Stimulated activated CD8-positive, alpha-beta memory T cell treated with anti-CD3 and anti-CD28 coated beads, Interleukin-7, amount 100 ng/mL, for 4 hours (primary cell): ENCODE results near the gene NBPF9.
"Not testable (repeated sequence)": the region's sequence is repeated elsewhere in the genome, so short reads cannot be mapped to it uniquely, and the experiment has no call there.

Experiments
- DNase-seq, 2 donors: peaks; one replicate each; pipeline ENCODE4 v3.0.0-alpha.2; 2020; ENCODE audit warnings: low read depth in 2 of 2

Gene NBPF9, protein sequence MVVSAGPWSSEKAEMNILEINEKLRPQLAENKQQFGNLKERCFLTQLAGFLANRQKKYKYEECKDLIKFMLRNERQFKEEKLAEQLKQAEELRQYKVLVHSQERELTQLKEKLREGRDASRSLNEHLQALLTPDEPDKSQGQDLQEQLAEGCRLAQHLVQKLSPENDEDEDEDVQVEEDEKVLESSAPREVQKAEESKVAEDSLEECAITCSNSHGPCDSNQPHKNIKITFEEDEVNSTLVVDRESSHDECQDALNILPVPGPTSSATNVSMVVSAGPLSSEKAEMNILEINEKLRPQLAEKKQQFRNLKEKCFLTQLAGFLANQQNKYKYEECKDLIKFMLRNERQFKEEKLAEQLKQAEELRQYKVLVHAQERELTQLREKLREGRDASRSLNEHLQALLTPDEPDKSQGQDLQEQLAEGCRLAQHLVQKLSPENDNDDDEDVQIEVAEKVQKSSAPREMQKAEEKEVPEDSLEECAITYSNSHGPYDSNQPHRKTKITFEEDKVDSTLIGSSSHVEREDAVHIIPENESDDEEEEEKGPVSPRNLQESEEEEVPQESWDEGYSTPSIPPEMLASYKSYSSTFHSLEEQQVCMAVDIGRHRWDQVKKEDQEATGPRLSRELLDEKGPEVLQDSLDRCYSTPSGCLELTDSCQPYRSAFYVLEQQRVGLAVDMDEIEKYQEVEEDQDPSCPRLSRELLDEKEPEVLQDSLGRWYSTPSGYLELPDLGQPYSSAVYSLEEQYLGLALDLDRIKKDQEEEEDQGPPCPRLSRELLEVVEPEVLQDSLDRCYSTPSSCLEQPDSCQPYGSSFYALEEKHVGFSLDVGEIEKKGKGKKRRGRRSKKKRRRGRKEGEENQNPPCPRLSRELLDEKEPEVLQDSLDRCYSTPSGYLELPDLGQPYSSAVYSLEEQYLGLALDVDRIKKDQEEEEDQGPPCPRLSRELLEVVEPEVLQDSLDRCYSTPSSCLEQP (N-terminal part only)

DNA sequence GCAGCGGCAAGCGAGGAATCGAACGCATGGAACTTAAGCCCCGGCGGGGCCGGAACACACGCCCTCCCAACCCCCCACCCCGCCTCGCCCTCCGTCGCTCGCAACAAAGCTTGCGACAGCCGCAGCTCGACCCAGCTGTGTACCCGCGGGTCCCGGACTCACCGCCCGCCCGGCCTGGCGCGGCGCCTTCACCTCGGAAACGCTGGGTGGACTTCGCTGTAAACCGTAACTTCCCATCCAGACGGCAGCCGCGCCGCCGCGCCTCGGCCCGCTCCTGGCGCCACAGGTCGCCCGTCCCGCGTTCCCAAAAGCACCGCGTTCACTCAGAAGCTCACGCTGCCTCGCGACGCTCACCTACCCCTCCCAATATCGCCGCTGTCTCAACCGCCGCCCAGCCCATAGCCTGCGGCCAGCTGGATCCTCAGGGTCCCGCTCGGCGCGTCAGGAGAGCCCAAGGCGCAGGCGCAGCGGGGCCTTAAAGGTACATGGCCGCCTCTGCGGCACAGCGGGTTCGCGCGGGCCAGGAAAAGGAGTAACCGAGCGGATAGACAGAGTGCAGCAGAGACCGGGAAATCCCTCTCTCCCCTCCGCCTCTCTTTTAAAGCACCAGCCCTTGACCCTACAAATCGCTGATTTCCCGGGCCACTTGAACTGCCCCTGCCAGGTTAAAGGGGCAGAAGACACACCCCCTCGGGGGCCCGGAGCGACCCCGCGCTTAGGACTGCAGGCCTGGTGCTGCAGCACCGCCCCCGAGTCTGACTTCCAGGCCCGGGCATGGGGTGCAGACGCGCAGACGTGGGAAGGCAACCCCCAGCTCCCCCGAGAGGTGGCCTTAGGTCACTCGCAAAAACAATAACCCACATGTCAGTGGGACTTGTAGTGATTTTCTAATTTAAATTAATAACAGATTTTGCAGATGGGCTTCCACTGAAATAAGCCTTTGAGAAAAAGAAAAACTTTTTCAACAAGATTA is at the start of gene NBPF9:
NBPF9 (minus strand) TSS at position 443 of the 973 bp plus-strand sequence. CDS start 21,412 bp downstream, outside the sequence.
- peak in 1 of 2 donors; percentile 38 for DNase-seq

DNA sequence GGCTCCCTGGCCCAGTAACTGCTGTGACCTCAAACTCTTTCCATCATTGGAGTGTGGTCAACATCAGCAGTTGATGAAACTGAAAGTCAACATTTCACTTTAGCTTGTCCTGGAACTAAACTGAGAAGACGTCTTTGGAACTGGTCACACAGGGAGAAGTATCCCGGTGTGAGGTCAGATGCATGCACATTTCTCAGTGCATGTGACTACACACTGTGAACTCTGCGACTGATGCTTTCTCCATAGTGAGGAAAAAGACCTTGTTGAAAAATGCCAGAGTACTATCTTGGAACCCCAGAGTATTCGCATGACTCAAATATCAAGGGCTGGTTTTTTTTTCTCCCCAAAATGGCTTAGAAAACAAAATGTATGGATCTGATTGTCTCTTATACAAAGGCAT is 46.6 kb upstream of the NBPF9 start:
- not testable (repeated sequence) for DNase-seq

DNA sequence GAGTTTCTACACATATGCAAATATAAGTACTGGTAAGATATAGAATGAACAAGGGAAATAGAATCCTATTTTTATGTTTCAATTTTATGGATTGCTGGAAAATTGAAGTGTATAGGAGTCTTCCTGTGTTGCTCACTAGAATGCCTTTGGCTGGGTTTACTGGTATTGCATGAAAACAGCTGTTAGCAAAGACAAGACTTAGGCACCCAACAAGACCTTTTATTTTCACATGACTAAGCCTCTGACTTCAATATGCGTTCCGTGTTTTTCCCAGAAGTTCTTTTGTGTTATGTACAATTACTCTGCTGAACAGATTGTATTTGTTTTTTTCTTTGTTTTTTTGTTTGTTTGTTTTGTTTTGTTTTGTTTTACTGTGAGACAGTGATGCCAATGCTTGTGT is 34.2 kb upstream of the NBPF9 start:
- DNase-seq = not testable (repeated sequence)

DNA sequence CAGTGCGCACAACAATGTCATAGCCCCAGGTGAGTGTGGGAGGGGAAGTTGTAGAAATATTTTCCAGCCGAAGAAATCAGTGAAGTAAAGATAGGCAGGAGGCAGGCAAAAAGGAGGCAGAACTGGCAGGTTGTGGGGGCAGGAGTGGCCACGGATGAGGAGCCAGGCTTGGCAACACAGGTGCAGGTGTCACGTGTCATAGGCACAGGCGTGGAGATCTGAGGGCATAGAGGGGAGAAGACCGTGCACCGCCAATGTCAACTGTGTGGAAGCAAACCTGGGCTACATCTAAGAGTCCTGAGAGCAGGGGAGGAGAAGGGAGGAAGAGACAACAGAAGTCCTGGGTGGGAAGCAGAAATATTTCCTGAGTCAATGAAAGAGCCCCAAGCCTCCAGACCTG is 27.6 kb upstream of the NBPF9 start:
- not testable (repeated sequence) for DNase-seq

DNA sequence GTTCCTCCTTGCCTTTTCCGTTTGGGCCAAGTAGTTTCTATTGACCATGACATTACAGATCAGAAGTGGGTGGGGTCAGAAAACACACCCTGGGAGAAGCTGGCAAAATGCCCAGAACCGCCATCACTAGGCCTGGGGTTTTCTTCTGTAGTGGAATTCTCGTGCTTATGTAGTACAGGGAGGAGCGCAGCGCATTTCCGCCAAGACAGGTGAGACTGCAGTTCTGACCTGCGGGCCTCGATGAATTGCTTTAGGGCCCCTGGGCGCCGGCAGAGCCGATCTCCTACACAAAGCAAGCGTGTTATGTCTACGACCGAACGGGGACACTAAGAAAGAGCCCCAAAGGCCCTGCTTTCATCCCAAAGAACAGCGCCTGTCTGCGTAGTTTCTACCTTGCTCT is 25.9 kb upstream of the NBPF9 start:
- not testable (repeated sequence) for DNase-seq

DNA sequence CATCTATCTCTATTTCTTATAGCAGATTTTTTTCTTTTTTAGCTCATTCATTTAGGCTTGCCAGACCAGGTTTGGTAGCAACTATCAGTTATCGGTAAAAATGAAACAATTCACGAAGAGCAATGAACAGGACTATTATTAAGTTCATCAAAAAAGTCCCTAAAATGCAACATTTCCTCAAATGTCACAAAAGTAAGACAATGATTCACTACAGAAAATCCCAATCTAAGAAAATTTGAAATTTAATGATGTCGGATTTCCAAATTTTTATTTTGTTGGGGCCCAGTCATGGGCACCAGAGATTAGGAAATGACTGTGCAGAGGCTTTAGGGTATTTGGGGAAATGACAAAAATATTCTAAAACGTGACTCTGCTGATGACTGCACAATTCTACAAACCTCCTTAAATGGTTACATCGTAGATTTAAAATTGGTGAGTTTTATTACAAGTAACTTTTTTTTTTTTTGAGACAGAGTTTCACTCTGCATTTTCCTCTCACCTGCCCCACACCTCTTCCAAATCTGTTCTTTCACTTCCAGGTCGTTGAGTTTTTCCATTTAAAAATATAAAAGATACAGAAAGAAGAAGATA is 23.3 kb upstream of the NBPF9 start:
- DNase-seq = not testable (repeated sequence)

DNA sequence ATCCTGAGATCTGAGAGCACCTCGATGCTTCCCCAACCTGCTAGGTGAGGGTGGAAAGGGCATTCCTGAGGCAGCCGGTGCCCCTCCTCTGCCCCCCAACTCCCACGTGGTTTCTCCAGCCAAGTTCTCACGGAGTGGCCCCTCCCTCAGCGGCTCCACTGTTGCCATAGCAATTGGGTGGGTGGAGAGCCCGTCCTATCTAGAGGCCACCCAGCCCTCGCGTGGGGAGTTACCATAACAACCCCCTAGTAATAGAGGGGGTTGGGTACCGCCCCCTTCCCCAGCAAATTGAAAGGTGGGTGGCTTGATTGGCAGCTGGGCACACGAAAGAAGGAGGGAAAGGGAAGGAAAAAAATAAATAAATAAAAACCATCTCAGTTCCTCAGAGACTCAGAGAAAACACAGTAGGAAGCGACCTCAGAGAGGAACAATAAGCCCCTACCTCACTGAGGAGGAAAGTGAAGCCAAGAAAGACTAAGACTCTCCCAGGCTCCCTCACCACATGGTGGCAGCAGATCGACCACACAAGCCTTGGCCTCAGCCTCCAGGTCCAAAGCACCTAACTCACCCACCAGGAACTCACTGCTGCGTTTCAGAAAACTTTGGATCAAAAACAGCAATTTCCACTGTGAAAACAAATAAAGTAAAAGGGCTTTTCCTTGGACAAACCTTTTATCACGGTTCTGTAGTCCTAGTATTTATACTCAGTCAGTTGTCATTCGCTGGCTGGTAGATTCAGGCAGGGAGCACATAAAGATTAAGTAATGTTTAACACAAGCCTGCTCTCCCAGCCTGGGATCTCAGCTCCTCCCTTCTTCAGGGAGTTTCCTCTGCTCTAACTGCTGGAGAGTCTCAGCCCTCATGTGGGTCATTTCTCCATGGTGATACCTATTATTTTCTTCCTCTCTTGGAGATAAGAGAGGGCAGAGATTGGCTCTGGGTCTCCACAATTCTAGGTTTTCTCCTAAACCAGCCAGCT is 20.9 kb upstream of the NBPF9 start:
- peak in 1 of 2 donors; percentile 4 for DNase-seq

DNA sequence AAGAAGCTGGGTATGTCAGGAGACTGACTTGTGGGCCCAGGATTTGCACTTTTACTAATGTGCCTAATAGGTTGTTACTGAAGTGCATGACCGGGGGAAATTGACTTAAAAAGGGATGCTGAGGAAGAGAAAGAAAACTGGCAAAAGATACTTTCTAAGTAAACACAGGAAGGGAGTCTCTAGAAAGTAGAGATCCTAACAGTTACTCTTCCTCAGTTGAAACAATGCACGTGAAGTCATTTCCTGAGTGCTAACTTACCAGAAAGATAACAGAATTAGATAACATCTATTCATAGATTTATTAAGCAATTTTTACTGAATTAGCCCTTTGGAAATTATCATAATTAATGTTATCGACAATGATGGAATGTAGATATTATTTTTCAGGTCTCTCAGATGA is 9.5 kb upstream of the NBPF9 start:
- not testable (repeated sequence) for DNase-seq

DNA sequence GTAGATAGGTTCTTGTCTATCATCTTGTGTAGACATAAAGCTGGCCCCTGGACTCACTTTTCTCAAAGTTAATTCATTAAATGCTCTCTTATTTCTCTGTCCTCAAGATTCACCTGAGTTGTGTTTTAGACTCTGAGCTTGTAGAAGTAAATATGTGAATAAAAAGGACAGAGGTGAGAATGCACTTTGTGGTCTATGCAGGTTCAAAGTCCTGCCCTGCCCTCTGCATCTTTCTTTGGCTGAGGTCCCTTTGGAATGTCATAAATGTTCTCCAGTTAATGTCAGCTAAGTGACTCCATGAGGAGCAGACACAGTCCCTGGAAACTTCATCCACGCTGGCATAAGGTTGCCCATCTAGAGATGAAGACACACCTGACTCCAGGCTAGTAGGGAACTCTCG is 7.0 kb upstream of the NBPF9 start:
- not testable (repeated sequence) for DNase-seq

DNA sequence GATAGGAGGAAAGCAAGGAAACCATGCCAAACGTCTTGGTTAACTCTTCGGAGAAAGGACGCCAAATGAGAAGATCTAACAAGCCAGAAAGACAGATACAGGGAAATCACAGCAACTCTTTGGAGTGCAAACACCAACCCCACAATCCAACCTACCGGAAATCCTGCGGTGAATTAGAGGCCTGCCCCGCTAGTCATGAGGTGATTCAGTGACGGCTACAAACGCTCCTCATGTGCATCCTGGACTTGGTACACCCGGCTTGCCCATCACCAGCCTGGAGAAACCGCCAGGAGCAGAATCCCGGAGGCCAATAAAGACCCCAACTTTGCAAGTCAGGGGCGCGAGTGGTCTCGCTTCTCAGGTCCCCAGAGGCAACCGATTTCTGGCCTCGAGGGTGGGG is 777 bp downstream of the NBPF9 start:
- peak; percentile 12 for DNase-seq

DNA sequence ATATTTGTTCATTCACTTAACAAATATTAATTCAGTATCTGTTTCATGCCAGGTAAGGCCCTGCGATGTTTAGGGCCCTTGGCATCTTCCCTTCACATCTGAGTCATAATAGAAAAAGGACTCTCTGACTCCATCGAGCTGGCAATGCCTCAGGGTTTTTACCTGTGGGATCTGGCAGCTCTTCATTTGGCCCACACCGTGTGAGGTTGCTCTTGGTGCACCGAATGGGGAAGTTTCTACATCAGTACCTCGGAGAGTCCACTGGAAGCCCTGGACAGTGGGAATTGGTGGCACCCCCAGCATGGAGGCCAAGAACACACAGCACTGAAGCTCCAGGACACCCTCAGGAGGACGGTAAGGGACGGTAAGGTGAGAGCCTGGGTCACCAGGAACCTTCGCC is 5.1 kb downstream of the NBPF9 start:
- DNase-seq = not testable (repeated sequence)

DNA sequence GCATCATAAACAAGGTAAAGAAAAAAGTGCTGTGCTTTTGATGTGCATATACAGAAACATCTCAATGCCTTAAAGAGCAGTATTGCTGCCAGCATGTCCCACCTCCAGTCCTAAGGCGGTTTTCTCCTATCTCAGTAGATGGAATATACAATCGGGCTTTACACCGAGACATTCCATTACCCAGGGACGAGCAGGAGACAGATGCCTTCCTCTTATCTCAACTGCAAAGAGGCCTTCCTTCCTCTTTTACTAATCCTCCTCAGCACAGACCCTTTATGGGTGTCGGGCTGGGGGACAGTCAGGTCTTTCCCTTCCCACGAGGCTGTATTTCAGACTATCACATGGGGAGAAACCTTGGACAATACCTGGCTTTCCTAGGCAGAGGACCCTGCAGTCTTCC is 10.2 kb downstream of the NBPF9 start:
- not testable (repeated sequence) for DNase-seq

DNA sequence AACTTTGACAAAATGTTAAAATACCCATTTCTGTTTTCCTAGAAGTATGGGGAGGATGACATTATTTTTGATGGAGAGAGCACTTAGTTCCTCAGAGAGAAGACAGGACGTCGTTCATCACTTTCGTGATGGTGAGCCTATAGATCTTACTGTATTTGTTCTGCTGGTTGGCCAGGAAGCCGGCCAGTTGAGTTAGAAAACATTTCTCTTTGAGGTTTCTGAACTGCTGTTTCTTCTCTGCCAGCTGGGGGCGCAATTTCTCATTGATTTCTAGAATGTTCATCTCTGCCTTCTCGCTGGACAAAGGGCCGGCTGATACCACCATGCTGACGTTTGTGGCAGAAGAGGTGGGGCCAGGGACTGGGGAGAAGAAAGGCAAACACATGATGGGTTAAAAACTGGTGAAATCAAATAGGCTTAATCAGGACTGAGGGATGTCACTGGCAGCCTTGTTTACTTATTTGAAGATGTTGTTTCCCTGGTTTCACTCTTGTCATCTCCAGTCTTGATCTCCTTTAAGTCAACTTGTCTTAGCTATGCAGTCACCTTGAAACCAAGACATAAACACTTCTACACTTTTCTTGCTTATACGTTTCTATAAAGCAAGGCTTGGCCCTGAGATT is 27.7 kb downstream of the NBPF9 start:
- not testable (repeated sequence) for DNase-seq

DNA sequence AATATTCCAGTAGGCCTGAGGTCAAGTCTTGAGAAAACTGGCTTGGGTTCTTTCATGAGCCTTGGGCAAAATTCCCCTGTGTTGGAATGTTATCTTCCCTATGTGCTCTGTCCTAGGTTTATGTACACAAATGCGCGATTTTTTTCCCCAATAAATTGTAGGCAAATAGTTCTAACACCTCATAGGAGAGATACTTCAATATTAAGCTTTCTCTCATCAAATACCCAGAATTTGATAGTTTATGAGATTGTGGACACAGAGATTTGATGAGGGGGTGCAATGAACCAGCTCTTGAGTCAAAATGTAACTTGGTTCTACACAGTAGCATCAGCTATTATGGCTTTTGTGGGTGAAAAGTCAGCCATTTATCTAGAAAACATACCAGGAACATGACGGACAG is 38.7 kb downstream of the NBPF9 start:
- DNase-seq = not testable (repeated sequence)

DNA sequence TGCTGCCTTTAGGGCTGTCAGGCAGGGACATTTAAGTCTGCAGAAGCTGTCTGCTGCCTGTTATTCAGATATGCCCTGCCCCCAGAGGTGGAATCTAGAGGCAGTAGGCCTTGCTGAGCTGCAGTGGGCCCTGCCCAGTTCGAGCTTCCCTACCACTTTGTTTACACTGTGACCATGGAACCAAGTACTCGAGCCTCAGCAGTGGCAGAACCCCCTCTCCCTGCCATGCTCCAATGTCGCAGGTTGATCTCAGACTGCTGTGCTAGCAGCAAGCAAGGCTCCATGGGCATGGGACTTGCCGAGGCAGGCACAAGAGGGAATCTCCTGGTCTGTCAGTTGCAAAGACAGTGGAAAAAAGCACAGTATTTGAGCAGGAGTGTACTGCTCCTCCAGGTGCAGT is 60.3 kb downstream of the NBPF9 start:
- not testable (repeated sequence) for DNase-seq

DNA sequence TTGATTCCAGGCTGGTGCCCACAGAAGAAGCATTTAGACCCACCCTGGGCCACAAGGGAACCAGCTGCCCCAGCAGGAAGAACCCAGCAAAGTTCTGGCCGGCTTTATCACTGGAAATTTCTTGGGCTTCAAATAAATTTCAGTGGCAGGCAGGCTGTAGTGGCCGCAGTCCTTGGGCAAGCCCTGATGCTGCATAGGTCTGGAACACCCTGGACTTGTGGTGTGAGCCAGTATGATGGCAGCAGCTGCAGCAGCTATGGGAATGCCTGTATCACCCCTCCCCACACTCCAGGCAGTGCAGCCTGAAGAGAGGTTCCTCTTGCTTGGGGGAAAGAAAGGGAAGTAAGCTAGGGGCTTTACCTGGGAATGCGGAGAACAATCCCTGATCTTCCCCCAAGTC is 69.4 kb downstream of the NBPF9 start:
- DNase-seq = not testable (repeated sequence)

DNA sequence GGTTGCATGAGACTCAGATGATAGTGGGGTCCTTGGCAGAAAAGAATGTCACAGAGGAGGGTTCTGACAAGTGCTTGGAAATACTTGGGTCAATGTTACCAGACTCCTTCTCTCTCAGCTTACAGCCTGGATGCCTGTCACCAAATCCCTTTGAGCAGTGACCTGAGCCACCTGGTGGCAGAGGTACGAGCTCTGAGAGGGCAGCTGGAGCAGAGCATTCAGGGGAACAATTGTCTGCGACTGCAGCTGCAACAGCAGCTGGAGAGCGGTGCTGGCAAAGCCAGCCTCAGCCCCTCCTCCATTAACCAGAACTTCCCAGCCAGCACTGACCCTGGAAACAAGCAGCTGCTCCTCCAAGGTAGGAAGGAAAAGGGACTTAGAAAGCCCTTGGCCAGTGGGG is 79.0 kb downstream of the NBPF9 start:
- not testable (repeated sequence) for DNase-seq

DNA sequence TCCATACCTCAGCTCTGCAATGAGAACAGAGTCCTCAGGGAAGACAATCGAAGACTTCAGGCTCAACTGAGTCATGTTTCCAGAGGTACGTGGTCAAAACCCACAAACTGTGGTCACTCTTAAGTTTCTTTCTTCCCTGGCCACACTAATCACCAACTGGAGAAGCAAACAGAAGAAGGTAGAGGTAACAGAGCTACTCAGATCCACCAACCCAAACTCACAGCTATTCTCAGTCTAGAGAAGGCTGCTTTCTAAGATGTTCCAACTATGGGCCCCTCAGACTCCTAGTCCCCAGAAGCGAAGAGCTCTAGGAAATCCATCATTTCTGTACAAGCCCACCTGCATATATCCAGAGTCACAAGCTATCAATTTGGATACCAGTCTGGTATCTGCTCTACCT is 84.8 kb downstream of the NBPF9 start:
- DNase-seq = not testable (repeated sequence)

DNA sequence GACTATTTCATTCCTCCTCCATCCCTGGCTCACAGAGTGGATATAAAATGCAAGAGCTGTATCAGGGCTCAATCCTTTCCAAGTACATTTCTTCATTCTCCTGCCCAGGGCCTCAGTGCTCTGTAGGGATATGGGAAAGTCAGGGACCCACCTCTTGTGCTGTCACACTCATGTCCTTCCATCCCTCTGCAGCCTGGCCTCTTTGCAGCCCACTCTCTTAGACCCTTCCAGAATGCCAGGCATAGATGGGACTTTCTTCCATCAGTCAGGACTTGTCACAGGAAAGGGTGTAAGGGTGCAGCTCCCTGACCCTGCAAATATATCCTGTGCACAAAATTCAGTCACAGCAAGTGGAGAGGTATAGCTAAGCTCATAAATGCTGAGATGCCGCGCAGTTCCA is 86.7 kb downstream of the NBPF9 start:
- not testable (repeated sequence) for DNase-seq
